HG03575 (cell line): ENCODE measurements around the gene MUC5AC.

Experiments used
- ATAC-seq: cut with Tn5 transposase; IDR thresholded peaks from one replicate; pipeline ENCODE4 v1.9.1; 2021; ENCODE audit not compliant: unreplicated experiment, insufficient number of reproducible peaks, low FRiP score; ENCODE audit errors: extremely low read depth

The MUC5AC gene

DNA sequence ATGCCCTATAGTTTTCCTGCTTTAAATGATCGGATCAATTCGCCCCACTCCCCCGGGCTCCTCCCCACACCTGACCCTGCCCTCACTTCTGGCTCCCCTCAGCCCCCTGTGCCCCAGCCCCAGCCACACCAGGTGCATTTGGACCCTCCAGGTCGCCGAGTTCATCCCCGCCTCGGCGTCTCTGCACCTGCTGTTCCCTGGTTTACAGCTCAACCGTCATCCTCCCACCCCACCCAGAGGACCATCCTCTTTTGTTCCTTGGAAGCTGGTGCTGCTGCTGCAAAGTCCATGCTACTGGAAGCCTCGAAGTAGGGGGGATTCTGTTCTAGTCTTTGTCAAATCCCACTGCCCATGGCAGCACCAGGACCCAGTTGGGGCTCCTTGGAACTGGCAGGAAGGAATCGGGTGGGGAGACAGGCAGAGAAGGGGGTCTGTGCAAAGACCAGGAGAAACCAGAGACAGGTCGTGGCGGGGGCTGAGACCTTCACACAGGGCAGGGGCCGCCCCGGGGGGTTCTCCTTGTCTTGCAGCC, 60.6 kb downstream of the MUC5AC start:
- ATAC-seq = no peak

DNA sequence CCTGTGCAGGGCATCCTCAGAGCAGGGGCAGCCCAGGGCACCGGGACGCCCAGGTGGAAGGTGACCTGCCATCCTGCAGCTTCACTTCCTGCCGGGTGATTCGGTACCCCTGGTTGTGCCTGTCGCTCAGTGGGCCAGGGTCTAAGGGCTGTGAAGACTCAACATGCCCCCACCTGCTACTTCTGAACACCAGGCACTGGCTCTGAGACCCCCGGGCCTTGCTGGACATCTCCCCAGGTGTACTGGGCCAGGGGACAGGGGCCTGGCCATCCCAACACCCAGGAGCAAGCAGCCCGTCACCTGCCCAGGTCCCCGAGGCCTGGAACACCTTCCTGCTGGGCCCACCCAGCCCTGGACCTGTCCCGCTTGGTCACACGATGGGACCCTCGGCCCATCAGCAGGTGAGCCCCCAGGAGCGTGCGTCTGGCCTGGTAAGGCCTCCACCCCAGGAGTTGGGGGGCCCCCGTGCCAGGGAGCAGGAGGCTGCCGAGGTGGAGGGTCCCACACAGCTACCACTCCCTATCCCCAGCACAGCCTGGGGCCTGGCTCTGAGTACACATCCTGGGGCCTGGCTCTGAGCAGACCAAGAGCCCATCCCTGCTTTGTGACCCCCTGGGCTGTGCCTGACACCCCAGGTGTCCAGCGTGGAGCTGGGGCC, 61.2 kb downstream of the MUC5AC start:
- no peak for ATAC-seq

DNA sequence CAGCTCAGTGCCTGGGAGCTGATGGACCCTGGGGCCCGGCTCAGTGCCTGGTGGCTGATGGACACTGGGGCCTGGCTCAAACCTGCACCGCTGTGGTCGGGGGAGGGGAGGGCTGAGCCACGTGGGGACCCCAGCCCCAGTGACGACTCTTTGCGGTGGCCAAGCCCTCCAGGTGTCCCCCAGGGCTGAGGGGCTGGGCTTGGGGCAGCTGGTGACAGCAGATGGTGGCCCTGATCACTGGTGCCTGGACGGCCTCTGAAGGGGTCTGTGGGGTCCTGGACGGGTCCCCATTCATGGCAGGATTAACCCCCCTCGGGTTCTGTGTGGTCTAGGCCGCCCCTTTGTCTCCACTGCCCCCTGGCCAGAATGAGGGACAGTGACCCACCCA, 61.7 kb downstream of the MUC5AC start:
- ATAC-seq = no peak

DNA sequence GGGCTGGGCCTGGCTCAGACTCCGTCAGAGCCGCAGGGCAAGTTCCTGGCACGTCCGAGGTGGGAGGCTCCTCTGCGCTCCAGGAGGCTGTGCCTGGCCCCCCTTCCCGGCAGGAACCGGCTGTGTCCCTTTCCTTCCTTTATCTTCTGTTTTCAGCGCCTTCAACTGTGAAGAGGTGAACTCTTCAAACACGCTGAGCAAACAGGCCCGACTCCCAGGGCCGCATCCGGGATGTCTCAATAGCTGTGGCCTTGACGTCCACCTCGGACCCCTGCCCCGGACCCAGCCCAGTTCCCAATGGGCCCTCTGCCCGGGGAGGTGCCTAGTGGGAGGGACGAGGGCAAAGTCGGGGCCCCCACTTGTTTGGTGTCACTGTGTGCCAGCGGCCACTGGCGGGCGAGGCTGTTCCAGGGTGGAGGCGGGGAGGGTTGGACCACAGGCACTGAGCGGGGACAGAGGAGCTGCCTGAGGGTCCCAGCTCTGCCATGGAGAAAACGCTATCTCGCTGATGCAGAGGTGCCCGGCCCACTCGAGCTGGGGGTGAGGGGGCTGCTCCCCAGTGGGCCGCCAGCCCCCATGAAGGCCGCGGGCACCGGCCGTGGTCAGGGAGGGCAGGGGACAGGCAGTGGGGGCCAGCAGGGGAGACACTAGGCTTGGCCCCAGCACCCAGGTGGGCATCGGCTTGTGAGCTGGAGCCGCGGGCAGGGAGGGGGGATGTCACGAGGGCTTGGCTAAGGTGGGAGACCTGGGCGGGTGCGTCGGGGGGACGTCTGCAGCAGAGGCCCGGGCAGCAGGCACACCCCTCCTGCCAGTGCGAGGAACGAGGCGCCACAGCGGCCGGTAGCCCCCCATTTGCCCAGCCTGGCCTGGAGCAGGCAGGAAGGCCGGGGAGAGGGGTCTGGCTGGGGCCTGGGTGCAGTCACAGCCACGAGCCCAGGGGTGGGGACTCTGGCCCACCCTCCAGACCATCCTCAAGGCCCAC, 62.4 kb downstream of the MUC5AC start:
- ATAC-seq = no peak

DNA sequence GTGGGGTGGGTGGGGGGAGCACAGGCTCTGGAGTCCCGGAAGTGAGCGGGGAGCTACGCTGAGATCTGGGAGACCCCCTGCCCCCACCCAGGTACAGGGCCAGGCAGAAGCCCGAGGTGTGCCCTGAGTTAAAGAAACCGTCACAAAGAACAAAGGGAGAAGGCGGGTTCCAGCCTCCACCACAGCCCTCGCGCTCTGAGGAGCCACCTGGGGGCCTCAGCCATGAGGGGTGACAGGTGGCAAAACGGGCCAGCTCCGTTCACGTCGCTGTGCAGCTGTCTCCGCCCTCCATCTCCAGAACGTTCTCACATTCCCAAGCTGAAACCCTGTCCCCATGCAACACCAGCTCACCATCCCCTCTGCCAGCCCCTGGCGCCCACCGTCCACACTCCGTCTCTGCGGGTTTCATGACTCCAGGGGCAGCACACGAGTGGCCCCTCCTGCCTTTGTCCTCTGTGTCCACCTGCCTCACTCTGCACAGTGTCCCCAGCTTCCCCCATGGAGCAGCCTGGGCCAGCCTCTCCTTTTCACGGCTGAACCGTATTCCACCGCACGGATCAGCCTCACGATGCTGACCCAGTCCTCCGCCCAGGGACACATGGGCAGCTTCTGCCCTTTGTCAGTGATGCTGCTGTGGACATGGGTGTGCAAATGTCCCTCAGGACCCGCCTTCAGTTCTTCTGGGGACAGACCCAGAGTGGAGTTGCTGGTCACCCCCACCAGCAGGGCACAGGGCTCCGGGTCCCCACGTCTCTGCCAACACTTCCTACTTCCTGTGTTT, 63.4 kb downstream of the MUC5AC start:
- no peak for ATAC-seq

DNA sequence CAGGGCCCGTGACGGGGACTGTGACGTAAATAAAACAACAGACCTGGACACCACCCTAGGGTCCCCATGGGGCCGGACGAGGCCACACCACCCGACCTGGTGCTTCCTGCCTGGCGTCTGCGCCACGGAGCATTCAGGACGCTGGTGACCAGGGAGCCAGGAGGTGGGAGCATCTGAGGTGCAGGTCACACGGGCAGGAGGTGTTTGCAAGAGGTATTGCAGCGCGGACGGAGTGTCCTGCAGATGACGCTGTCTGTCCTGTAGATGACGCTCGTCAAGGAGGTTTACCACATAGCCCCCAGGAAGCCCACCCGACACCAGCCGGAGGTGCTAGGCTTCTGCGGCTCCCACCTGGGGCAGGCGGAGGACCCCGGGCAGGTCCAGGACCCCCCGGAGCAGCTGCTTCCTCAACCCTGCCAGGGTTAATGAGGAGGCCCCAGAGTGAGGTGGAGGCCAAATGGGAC, 64.1 kb downstream of the MUC5AC start:
- no peak for ATAC-seq

DNA sequence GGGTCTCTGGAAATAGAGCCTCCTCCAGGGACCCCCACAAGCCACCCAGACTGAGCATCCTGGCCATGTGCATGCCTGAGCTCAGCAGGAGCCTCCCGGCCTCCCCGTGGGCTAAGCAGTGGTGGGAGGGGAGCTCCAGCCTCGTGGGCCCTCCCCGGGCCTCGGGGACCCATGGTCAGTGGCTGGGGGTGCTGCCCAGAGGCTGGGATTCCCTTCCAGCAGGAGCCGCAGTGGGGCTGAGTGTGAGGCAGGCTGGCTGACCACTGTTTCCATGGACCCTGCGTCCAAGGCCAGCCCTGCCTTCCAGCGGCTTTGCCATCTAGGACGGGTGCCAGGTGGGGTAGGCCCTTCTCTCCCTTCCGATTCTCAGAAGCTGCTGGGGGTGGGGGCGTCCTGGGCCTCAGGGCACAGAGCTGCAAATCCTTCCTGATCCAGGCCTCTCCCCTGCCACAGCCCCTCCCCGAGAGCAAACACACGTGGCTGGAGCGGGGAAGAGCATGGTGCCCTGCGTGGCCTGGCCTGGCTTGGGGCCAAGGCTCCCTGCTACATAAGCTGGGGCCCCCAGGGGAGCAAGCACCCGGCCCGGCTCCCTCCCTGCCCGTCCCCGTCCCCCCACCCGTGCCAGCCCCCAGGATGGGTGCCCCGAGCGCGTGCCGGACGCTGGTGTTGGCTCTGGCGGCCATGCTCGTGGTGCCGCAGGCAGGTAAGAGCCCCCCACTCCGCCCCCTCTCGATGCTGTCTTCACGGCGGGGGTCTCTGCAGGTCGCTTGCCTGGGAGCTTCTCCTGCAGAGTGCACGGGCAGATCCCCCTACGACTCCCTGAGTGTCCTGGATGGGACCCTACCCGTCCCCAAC, 65.0 kb downstream of the MUC5AC start, which contains the start of gene MUC5B:
MUC5B (plus strand) TSS at position 576 of the 855 bp plus-strand sequence; CDS start at position 634, 58 bp downstream.
- ATAC-seq = no peak

DNA sequence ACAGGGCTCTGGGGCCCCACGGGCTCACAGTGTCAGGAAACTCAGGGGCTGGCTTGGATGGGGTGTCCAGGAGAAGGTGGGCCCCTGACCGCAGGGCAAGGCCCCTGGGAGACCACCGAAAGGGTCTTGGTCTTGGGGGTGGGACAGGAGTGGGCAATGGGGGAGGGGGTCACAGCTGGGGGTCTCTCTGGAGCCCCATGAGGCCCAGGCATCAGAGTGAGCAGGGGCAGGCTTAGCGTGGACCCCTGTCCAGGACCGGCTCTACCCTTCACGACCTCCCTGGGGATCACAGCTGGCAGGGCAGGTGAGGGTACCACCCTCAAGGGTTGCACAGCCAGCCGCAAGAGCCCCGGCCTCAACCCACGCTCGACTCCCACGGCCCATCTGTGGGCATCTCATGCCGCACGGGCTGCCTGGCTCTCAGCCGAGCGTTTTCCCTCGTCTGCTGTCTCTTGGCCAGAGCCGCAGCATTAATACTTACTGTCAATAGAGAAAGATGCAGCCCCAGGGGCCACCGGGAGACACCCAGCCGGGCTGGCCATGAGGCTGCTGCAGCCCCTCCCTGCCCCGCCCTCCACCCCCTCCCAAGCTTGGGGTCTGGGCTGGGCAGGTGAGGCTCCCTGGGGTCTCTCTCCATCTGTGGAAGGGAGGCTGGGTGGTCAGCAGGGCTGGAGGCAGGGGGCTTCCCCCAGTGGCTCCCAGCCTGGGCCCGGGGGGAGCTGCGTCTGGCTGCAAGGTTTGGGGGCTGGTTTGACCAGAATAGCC, 65.8 kb downstream of the MUC5AC start:
- ATAC-seq = no peak

DNA sequence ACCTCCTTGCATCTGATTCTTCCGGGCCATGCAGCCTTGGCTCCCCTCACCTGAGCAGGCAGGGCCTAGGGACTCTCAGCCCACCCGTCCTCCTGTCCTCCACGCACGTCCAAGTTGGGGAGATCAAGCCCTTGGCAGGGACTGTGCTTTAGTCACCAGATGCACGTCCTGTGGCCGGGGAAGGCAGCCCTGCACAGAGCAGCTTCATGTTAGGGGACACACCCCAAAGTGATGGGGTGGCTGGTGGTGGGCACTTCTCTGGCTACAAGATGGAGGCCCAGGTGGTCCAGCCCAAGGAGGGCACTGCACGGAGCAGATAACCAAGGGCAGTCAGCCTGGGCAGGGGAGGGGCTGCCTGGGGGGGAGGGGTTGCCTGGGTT, 66.3 kb downstream of the MUC5AC start:
- no peak for ATAC-seq

DNA sequence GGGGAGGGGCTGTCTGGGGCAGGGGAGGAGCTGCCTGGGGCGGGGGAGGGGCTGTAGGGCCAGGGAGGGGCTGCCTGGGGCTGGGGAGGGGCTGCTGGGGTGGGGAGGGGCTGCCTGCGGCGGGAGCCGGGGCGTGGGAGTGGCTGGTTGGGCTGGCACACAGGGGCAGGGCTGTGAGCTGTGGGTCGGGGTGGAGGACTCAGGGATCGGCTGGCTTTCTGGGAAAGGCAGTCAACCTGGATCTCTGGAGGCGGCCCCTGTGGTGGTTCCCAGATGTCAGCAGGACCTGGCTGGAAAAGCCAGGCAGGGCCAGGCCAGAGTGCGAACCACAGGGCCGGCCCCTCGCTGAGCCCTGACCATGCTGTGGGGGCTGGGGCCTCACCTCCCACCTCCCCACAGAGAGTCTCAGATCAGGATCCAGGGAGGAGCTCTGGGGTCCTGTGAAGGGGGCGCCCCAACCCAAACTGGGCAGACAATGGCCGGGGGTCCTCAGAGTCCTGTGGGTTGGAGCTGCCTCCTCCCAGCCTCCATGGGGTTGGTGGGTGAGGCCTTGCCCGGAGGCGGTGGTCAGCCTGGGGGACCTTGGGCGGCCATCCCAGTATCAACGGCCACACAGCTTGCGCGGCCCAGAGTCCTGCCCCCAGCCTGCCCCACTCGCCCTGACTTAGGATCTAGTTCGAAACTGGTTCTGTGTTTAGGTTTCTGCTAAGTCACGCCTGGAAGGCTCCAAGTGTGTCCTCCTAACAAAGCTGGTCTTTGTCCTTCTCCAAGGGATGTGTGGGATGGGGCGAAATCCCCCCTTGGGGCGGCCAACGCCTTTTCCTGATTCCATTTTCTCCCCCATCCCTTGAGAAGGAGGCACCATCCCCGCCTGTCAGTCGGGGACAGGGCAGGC, 67.0 kb downstream of the MUC5AC start:
- ATAC-seq = no peak

DNA sequence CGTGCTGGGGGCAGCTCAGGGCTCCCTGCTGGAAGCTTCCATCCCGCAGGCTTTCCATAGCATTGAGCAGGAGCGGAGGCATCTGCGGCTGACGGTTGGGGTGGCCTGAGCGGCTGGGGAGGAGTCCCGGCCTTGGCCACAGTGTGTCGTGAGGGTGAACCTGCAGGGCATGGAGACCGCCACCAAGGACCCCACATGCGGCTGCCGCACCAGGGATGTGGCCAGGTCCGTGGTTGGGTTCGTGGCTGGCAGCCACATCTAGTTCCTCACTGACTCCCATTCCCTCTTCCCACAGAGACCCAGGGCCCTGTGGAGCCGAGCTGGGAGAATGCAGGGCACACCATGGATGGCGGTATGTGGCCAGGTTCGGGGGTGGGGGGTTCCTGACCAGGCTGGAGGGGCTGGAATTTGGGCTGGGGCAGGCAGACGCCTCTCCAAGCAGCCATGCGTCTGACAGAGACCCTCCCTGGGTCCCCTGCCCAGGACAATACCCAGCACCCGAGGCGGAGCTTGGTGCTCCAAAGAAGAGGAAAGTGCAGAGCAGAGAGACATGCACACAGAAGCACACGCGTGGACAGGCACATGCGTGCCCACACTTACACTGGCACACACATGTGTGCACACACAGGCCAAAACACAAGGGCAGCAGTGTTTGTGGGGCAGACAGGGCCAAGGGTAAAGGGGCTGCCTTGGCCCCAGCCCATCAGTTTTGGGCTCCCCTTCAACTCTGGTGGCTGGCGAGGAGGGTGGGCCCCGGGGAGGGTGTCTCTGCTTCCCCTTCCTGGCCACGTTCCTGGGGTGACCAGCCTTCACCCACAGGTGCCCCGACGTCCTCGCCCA, 67.9 kb downstream of the MUC5AC start:
- ATAC-seq = no peak

DNA sequence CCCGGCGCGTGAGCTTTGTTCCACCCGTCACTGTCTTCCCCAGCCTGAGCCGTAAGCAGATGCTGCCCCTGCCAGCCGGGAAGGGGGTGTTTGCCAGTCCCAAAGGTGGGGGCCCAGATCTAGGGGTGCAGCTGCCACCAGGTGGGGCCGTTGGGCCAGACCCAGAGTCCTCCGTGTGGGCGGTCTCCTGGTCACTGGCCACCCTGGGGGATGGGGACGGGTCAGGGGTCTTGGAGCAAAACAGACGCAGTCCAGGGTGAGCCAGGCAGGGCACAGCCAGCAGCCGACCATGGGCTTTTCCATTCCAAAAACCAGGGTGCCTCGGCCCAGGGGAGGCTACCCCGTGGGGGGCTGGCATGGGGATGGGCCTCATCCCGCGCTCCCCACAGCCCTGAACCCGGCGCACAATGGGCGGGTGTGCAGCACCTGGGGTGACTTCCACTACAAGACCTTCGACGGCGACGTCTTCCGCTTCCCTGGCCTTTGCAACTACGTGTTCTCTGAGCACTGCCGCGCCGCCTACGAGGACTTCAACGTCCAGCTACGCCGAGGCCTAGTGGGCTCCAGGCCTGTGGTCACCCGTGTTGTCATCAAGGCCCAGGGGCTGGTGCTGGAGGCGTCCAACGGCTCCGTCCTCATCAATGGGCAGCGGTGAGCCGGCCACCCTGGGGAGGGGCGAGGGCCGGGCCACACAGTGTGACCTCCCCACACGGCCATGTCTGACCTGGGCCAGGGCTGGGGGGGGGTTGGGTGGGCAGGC, 68.7 kb downstream of the MUC5AC start:
- ATAC-seq = no peak

DNA sequence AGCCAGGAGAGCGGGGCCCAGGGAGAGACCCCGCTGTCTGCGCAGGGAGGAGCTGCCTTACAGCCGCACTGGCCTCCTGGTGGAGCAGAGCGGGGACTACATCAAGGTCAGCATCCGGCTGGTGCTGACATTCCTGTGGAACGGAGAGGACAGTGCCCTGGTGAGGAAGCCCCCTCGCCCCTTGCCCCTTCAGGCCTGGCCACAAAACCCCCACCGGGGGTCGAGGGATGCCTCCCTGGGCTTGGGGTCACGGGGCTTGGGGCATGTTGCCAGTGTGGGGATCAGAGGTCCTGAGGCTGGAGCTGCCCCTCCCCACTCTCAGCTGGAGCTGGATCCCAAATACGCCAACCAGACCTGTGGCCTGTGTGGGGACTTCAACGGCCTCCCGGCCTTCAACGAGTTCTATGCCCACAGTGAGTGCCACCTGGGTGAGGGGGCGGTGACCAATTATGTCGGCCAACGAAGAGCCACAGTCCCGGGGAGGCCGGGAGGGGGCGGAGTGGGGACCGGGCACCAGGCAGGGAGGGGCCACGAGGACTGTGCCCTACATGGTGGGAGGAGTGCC, 69.3 kb downstream of the MUC5AC start:
- no peak for ATAC-seq

DNA sequence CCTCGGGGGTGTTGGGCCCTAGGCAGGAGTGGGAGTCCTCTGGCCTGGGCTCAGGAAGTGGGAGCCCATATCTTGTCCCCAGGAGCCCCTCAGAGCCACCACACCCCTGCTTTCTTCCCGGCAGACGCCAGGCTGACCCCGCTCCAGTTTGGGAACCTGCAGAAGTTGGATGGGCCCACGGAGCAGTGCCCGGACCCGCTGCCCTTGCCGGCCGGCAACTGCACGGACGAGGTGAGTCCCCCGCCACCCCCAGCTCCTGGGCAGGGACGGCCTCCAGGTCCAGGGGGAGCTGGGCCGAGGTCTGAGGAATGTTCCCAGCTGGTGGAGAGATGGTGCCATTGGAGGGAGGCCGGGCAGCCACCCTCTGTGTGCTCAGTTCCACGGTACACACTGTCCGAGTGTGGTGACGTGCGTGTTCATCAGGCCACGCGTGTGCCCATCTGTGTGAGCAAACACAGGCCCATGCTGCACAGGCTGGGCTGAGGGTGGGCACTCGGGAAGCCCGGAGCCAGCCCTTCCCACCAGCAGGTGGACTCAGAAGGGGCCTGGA, 69.9 kb downstream of the MUC5AC start:
- ATAC-seq = no peak
